Kidney epithelial cell (primary cell): ENCODE results near the gene GPR39. TPM values are rescaled to one million over a fixed set of nuclear protein-coding genes. Genes with fewer than 3 reads are reported as not detected.
"Not testable (repeated sequence)": the region's sequence is repeated elsewhere in the genome, so short reads cannot be mapped to it uniquely, and the experiment has no call there.

Experiments used
- DNase-seq: peaks from one replicate; pipeline ENCODE4 v3.0.0-alpha.2; 2010; ENCODE audit warnings: low read depth
- H3K27me3 ChIP-seq: 2 replicates; pipeline ENCODE4 v1.6.0; 2011; ENCODE audit warnings: low read length; ENCODE audit not compliant: control insufficient read depth, insufficient read depth
- H3K36me3 ChIP-seq: 2 replicates; pipeline ENCODE4 v1.5.1; 2011; ENCODE audit warnings: low read length; ENCODE audit not compliant: control insufficient read depth, insufficient read depth
- H3K4me3 ChIP-seq: 2 replicates; pipeline ENCODE4 v1.5.1; 2011; ENCODE audit warnings: low read depth, mild to moderate bottlenecking, control low read depth, low read length
- CTCF ChIP-seq: IDR thresholded peaks from 2 replicates; pipeline ENCODE4 v1.5.1; 2011; ENCODE audit warnings: mild to moderate bottlenecking, moderate library complexity, low read length, control low read depth, inconsistent platforms; ENCODE audit not compliant: insufficient read depth, poor library complexity, severe bottlenecking
- total RNA-seq: library from RNA; depleted of rRNA; stranded (reverse); fragments of >200 nt; gene quantifications from 2 replicates; pipeline ENCODE4 v1.2.3, GENCODE V29; 2015

GPR39 gene
- total RNA-seq, 1 donor from 2014 or later: 5.9 TPM

- TF ChIP-seq CTCF: no peak
- DNase-seq: no peak
Observed at GRCh38 chr2:132515010-132515409, 98.4 kb downstream of the GPR39 start.

DNA sequence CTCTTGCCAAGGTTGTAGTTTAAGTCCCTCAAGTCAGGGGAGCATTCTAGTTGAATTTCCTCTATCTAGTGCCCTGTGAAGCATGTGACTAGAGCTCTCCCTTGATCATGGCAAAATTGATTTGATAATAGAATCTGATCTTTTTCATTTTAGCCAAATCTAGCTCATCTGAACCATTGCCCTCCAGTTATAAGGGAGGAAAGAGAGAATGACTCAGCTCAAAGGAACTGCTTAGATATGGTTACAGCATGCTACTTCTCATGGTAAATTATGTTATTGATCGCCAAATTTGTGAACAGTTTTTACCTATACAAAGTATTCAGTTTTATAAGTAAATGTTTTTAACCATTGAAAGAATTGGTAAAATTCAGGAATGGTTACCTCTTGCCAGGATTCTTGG, 100.8 kb downstream of the GPR39 start:
- Histone ChIP-seq H3K36me3 (no peaks in the 10 kb centered on the region), H3K4me3 (no peak overlapping the region), H3K27me3 (no peaks in the 10 kb centered on the region)
- no peak for TF ChIP-seq CTCF
- no peak for DNase-seq

More at GRCh38 chr2:132515010-132515409, 98.4 kb downstream of the GPR39 start:
- Histone ChIP-seq H3K27me3 (no peaks in the 10 kb centered on the region), H3K36me3 (no peaks in the 10 kb centered on the region), H3K4me3 (no peak overlapping the region)

DNA sequence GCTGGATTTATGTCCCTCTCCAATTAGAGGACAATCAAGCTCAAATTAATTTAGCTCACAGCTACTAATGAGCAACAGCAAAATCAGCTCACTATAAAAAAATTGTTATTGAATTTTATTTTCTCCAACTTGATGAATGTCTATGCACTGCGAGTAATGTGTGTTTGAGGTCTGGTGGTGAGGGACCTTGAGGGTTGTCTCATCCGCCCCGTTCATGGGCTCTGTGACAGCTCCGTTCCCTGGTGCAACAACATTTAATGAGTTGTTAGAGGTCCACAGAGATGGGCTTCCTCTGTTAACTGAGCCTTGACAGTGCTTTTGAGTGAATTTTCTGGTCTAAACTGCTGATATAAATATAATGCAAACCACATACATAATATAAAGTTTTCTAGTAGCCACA, 101.7 kb downstream of the GPR39 start:
- TF ChIP-seq CTCF: no peak
- DNase-seq: no peak
- no peaks in the 10 kb centered on the region for H3K36me3 ChIP-seq
- H3K27me3 ChIP-seq: no peaks in the 10 kb centered on the region
- no peak overlapping the region for H3K4me3 ChIP-seq

- no peak for DNase-seq
- no peak overlapping the region for H3K4me3 ChIP-seq
- no peak for TF ChIP-seq CTCF
- no peaks in the 10 kb centered on the region for H3K36me3 ChIP-seq
- no peaks in the 10 kb centered on the region for H3K27me3 ChIP-seq
Observed at GRCh38 chr2:132519566-132519965, 103.0 kb downstream of the GPR39 start.

DNA sequence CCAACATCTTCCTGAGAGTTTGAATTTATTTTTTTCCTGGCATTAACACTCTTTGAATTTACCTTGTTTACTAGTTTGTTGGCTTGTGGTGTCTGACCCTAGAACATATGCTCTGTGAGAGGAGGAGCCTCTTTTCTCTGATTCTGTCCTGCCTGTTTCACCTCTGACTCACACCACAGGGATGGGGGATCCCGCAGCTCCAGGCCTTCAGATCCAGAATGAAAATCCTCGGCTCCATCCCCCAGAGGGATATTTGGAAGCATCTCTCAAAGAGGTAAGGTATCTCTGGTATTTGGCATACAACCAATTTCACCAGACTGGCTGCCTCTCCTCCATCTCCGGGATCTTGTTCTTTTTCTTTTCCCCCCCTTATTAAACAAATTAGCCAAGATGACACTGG, 104.7 kb downstream of the GPR39 start:
- TF ChIP-seq CTCF: no peak
- Histone ChIP-seq H3K4me3 (no peak overlapping the region), H3K27me3 (no peaks in the 10 kb centered on the region), H3K36me3 (no peaks in the 10 kb centered on the region)
- DNase-seq: no peak

- DNase-seq: no peak
- no peaks in the 10 kb centered on the region for H3K27me3 ChIP-seq
- no peak overlapping the region for H3K4me3 ChIP-seq
- no peak for TF ChIP-seq CTCF
- H3K36me3 ChIP-seq: no peaks in the 10 kb centered on the region
Observed at GRCh38 chr2:132522901-132523300, 106.3 kb downstream of the GPR39 start.

DNA sequence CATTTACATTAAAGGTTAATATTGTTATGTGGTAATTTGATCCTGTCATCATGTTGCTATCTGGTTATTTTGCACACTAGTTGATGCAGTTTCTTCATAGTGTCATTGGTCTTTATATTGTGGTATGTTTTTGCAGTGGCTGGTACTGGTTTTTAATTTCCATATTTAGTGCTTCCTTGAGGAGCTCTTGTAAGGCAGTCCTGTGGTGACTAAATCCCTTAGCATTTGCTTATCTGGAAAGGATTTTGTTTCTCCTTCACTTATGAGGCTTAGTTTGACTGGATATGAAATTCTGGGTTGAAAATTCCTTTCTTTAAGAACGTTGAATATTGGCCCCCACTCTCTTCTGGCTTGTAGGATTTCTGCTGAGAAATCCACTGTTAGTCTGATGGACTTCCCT, 120.5 kb downstream of the GPR39 start:
- not testable (repeated sequence) for DNase-seq

More for the DNA sequence above, 120.5 kb downstream of the GPR39 start:
- not testable (repeated sequence) for H3K36me3 ChIP-seq, H3K4me3 ChIP-seq, H3K27me3 ChIP-seq
